Middle frontal gyrus (tissue), 1 donor: Measurements from ENCODE around the gene CPE.

Source experiments
- DNase-seq: peaks from one replicate; pipeline ENCODE4 v3.0.0-alpha.2; 2015; ENCODE audit warnings: low spot score; ENCODE audit errors: extremely low spot score

CPE gene

GRCh38 chr4:165364452-165365080 is 14.2 kb upstream of the CPE start:
- no peak for DNase-seq

GRCh38 chr4:165367040-165367439 is 11.8 kb upstream of the CPE start:
- no peak for DNase-seq

- no peak for DNase-seq
Measured at GRCh38 chr4:165368114-165368513, 10.7 kb upstream of the CPE start.

- DNase-seq, result no peak
Measured at GRCh38 chr4:165368567-165368966, 10.2 kb upstream of the CPE start.

- no peak for DNase-seq
Measured at GRCh38 chr4:165369522-165369921, 9.3 kb upstream of the CPE start.

- DNase-seq, result no peak
Measured at GRCh38 chr4:165370530-165370929, 8.3 kb upstream of the CPE start.

- no peak for DNase-seq
Measured at GRCh38 chr4:165375465-165375864, 3.3 kb upstream of the CPE start.

GRCh38 chr4:165378398-165378744 is 437 bp upstream of the CPE start:
- no peak for DNase-seq

- no peak for DNase-seq
Measured at GRCh38 chr4:165379678-165380064, 863 bp downstream of the CPE start.

- DNase-seq, result no peak
Measured at GRCh38 chr4:165380805-165381204, 2.0 kb downstream of the CPE start.

GRCh38 chr4:165381821-165382373 is 3.1 kb downstream of the CPE start:
- no peak for DNase-seq

GRCh38 chr4:165382640-165383039 is 3.8 kb downstream of the CPE start:
- no peak for DNase-seq

GRCh38 chr4:165383591-165384073 is 4.8 kb downstream of the CPE start:
- no peak for DNase-seq

- DNase-seq, result no peak
Measured at GRCh38 chr4:165384186-165384585, 5.4 kb downstream of the CPE start.

- DNase-seq, result no peak
Measured at GRCh38 chr4:165384598-165384997, 5.8 kb downstream of the CPE start.

GRCh38 chr4:165385126-165385525 is 6.3 kb downstream of the CPE start:
- no peak for DNase-seq

GRCh38 chr4:165386328-165386727 is 7.5 kb downstream of the CPE start:
- no peak for DNase-seq

- DNase-seq, result no peak
Measured at GRCh38 chr4:165388756-165389155, 9.9 kb downstream of the CPE start.

- DNase-seq, result no peak
Measured at GRCh38 chr4:165393051-165393450, 14.2 kb downstream of the CPE start.

- no peak for DNase-seq
Measured at GRCh38 chr4:165393704-165394103, 14.9 kb downstream of the CPE start.

GRCh38 chr4:165394275-165394674 is 15.5 kb downstream of the CPE start:
- no peak for DNase-seq

GRCh38 chr4:165398570-165398969 is 19.8 kb downstream of the CPE start:
- no peak for DNase-seq

- DNase-seq, result no peak
Measured at GRCh38 chr4:165402375-165402774, 23.6 kb downstream of the CPE start.

GRCh38 chr4:165403048-165403447 is 24.2 kb downstream of the CPE start:
- no peak for DNase-seq
